EH (cell line): ENCODE measurements around the gene CDK5RAP1.

Experiments used
- DNase-seq: peaks from one replicate; pipeline ENCODE4 v3.0.0-alpha.2; 2015; ENCODE audit warnings: low read depth

Gene CDK5RAP1

DNA sequence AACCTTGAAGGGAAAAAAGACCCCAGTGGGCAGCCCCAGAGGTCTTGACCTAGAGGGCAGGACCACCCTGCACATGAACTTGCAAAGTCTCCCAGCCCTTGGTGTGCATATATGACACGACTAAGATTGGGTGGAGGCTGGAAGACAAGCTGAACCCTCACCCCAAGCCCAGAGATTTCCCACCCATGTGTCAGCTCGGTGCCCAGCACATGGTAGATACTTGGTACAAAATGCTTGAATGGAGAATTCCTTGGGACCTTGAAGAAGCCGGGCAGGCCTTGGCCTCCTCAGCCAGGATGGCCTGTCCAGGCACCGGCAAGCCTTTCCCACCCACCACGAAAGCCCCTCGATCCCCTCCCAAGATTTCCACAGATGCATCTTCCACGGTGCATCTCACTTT lies 67.7 kb downstream of the CDK5RAP1 start:
- no peak for DNase-seq

DNA sequence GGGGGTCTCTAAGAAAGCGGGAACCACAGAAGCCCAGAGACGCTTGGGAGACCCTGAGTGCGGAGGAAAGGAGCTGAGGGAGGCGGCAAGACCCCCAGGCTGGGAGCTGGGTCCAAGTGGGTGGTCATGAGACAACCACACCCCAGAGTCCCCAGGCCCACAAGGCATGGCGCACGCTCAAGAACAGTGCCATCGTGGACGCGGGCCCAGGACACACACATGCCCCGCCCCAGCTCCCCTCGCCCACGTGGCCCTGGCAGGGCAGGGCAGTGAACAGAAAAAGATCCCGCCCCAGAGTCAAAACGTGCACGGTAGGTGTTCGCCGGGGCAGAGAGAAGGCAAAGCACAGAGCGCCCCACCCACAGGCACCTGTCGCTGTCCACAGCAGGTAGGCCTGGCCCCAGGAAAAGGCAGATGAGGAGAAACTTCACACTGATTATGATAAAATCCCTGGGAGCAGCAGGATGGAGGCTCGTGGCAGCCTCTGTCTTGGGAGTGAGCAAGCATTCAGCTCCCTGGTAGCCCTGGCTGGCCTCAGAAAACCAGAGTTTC lies 68.3 kb downstream of the CDK5RAP1 start:
- DNase-seq, result no peak

DNA sequence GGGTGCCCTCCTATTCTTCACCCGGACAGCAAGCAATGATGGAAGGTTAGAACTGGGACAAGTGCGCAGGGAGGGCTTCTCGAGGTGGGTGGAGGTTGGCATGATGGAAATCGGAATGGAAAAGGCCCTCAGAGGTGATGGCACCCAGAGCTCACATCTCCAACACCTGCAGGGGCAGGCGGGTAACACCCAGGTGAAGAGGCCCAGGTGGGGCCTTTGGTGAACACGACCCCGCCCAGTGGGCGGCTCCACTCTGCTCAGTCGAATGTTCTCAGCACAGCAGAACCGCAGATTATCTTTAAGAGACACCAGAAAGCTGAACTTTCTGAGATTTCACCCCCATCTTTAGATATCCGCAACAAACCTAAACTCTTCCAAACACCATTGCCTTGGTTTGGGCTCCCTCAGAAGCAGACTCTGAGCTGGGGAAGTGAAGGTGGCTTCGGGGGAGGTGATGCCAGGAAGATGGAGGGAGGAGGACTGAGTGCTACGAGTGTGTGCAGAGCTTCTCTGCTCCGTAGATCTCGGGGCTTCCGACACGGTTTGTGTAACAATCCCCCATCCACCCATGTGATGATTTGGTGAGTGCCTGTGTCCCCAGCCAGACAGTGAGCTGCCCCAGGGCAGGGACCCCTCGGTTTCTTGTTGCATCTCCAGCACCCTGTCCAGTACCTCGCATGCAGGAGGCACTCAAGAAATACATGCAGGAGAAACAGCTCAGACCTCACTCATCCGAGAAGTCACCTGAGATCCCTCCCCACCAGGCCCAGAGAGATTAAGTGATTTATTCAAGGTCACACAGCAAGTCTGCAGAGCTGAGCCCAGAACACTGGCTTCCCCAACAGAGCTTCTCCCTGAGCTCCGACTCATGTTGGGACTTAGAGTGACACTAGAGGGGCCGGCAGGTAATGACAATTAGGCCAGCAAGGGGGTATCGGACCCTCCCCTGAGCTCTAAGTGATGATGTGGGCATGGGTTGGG lies 72.9 kb downstream of the CDK5RAP1 start:
- no peak for DNase-seq

DNA sequence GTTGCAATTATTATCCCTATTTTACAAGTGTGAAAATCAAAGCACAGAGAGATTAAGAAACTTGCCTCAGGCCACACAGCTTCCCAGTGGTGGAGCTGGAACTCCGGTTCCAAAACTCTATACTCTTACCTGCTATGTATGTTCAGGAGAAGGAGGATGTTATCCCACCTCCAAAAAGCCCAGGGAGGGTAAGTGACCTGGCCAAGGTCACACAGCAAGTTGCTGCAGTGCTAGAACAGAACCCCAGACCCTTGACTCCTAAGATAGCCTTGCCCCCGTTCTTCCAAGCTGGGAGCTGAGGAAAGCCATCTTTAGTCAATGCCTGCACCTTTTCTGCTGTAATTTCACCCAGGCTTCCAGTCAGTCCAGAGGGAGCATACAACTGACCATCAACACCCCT lies 76.0 kb downstream of the CDK5RAP1 start:
- DNase-seq, result no peak

DNA sequence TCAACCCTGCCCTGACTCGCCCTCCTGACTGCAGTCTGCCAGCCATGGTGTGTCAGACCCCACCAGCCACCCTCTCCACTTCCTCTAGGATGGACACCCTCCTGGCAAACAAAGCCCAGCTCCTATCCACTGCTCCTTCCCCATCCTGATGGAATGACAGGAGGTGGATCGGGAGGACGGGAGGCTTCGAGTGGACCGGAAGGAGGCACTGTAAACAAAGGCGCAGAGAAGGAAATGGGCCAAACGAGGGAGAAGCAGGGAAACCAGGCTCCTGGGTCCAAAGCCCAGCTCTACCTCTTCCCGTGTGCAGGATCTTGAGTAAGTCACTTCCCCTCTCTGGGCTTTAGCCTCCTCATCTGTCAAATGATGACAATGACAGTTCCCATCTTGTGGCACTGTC lies 78.1 kb downstream of the CDK5RAP1 start:
- no peak for DNase-seq

DNA sequence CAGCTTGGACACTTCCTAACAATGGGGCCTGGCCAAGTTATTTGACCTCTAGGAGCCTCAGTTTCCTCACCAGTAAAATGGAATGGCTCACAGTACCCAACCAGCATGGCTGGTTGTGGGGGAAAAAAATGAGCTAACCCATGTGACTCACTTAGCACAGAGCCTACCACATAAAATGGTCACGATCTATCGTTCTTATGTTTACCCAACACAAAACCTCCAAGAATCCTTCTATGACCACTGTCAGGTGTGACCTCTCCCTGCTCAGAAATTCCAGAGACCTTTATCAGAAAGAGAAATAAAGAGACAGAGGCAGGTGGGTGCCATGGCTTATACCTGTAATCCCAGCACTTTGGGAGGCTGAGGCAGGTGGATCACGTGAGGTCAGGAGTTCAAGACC lies 78.9 kb downstream of the CDK5RAP1 start:
- DNase-seq, result no peak

DNA sequence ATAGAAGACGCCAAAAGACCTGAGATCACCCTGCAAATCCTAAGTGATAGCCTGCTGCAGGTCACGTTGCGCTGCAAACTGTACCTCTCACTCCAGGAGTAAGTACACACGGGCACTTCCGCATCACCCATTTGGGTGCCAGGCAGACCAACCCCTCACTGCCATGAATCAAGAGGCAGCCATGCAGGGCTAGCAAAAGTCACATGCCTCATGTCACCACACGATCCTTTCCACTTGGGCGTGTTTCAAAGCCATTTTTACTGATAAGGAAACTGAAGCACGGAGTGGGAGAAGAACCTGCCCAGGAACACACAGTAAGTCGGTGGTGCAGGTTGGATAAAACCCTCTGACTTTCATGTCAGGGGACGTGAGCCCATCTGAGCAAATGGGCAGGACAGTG lies 81.3 kb downstream of the CDK5RAP1 start:
- no peak for DNase-seq

DNA sequence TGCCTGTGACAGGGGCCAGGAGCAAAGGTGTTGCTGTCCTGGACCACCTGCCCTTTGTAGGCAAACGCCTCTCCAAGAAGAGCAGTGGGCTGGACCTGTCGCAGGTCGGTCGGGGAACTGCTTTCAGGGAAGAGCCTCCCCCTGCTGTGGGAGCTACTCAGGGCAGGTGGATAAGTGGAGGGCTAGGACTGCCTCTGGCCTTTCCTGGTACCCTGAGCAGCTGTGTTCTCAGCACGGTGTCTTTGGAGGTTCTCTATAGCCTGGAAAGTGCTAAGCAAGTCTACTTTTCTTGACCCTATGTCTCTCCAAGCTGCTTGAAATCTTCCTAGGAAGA lies 83.3 kb downstream of the CDK5RAP1 start:
- DNase-seq, result no peak

DNA sequence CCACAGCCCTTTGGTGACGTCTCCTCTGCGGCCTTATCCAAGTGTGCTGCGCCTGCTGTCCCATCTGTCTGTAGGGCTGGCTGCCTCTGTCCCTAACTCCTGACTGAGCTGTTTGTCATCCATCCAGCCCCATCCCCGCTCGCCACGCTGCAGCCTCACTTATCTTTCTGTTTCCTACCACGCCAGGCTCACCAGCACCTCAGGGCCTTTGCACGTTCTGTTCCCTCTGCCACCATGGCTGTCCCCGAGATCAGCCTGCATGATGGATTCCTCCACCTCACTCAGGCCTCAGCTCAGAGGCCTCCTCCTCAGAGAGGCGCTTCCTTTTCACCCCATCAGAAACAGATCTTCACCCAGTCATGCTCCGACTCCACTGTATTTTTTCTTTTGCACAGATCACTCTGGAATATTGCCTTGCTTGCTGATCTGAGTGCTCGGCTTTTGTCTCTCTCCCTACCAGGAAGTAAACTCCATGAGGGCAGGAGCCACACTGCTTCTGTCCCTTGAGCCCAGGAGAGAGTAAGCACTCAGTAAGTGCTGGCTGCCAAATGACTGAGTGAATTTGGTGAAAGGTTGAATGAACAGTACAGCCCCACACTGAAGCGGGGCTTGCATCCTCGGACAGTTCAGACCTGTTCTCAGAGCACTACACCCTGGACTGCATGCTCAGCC lies 83.8 kb downstream of the CDK5RAP1 start:
- DNase-seq, result no peak

DNA sequence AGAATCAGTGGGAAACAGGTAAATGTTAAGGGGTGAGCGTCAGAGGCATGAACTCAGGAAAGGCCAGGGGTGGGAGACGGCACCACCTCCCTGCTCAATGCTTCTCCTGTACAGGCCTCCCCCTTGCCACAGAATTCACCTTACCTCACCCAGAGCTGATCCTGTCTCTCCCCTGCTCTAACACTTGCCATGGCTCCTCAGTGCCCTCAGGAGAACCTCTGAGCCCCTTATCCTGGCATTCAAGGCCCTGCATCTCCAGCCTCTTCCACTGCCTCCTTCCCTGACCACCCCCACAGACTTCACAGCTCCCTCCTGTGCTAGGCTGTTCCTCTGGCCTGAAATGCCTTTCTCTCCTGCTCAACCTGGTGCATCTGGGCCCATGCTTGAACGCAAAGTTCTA lies 84.4 kb downstream of the CDK5RAP1 start:
- no peak for DNase-seq

DNA sequence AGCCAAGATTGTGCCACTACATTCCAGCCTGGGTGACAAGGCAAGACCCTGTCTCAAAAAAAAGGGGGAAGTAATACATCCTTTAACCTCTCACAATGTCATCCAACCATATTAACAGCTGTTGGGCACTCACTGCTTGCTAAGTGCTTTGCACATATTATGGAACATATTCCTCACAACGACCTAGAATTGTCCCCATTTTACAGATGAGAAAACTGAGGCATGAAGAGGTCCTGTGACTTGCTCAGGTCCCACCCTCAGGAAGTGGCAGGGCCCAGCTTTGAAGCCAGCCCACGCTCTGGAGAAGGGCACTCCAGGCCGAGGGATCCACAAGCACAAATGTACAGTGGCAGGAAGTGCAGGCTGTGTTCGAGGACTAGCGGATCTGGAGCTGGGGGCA lies 85.0 kb downstream of the CDK5RAP1 start:
- no peak for DNase-seq

DNA sequence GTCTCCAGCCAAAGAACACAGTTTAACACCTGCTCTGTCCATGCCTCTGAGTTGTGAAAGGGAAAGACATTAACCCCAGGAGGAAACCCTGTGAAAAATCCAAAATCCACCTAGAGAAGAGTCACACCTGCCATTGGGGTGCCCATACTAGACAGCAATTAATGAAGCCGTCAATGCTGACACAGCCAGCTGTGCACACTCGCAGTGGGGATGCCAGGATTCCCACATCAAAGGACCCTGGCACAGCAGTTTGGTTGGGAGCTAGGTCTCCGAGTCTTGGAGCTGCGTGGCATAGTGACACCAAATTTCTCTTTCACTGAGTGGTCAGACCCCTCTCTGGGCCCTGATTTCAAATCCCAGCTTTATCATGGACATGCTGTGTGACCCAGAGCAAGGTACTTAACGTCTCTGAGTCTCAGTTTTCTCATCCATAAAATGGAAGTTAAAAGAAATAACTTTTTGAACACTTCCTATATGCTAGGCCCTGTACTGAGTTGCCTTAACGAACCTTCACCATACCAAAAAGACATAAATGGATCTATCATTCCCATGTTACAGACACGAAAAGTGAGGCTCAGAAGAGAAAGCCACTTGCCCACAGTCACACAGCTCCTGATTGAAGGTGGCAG lies 87.5 kb downstream of the CDK5RAP1 start:
- DNase-seq, result no peak

DNA sequence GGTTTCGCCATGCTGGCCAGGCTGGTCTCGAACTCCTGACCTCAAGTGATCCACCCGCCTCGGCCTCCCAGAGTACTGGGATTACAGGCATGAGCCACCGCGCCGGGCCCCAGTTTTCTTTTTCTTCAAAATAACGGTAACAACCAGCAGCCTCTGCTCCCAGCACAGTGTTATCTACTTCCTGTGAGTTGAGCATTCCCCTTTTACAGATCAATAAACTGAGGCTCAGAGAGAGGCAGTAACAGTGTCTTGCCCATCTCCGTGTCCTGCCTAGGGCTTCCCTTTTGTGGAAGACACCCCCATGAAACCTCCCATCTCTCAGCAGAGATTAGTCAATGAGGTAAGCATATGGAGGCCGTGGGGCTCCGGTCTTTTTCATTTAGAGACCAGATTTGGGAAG lies 88.7 kb downstream of the CDK5RAP1 start:
- DNase-seq, result no peak

DNA sequence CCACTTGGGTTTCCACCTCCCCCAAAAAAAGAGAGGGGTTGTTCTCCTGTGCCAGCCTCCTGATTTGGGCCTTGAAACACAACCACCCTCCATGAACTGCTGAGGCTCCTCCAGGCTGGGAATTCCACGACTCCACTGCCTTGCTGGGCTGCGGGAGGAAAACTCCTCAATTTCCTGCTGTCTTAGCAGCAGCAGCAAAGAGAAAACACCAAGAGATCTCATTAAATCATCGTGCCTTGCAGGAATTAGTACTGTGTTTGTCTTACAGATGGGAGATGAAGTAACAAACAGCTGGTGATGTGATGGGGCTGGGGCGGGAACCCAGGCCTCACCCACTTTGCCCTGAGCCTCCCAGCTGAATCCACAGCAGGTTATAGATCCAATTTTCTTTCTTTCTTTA lies 89.3 kb downstream of the CDK5RAP1 start:
- DNase-seq, result no peak

DNA sequence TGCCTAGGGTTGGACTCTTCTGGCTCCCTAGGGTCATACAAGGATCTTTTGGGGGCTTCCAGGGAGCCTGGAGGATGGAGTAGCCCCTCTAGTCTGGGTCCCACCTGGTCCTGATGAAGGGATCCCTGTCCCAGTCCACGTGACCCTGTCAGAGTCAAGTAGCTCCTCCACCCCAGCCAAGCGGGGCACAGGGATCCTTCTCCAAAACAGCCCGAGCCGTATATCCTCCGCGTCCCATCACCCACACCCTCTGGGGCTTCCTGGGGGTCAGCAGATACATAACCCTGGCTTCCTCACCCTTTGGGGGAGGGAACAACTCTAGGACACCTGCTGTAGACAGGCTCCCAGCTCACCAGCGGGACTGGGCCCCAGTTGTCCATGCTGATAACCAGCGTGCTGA lies 90.3 kb downstream of the CDK5RAP1 start:
- no peak for DNase-seq

DNA sequence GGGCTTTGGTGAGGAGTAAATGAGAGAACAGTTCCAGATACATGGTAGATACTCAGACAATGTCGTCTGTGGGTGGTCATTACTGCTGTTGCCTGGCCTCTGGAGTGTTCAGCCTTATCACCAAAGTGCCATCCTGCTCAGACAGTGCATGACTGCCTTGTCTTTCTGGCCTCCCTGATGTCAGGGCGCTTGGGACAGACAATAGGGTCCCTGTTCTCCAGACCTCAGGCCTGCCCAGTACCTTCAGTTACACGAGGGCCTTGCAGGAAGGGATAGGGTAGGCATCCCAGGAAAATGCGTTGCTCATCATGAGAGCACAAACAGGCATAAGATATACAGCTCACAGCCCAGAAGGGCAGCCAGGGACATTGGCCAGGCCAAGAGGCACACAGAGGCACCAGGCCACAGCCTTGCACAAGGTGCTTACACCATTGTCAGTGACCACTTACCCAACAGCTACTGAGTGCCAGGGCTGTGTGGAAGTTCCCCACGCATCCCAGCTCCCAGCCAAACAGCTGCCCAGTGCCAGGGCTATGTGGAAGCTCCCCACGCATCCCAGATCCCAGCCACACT lies 90.9 kb downstream of the CDK5RAP1 start:
- no peak for DNase-seq

DNA sequence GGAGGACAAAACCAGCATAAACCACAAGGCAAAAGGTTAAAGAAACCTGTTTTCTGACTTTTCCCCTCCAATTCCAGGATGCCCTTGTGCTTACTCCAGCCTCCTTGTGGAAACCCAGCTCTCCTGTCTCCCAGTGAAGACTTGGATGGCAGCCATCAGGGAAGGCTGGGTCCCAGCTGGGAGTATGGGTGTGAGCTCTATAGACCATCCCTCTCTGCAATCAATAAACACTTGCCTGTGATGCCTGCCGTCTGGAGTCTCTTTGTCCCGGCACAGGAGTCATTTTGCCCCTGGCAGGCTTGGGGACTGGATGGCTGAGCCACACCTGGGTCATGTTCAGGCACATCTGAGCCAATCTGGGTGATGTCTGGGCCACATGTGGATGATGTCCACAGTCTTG lies 91.7 kb downstream of the CDK5RAP1 start:
- no peak for DNase-seq
